Measurements from ENCODE around the gene SLC8A2. TPM values are rescaled to one million over a fixed set of nuclear protein-coding genes. Genes with fewer than 3 reads are reported as not detected.

SLC8A2 gene
- total and polyA plus RNA-seq, 2 of the 4 experiments (the other 2 are of a cell fraction) = 0.05 TPM; not detected in 1

- TF ChIP-seq ELK1 (IDR thresholded peaks at IDR 0.05; ENCODE audit: borderline replicate concordance, low read depth, low read length) (no peak), MXI1 (IDR thresholded peaks at IDR 0.05; ENCODE audit: borderline replicate concordance, low read depth, low read length) (peak; percentile 87; the same call in 1 of the 2 replicates)
These were observed 43.3 kb upstream of the SLC8A2 start, which contains the start of gene NAPA (continued) for GRCh38 chr19:47514869-47515588.

All from IMR-90 (cell line).